OCI-LY7 (cell line): ENCODE results near the gene B3GNT2.

ENCODE experiments used
- CTCF ChIP-seq: fragments of 200-600 bp; sonication (generic); conservative IDR thresholded peaks from 2 replicates; pipeline ENCODE4 v1.5.1; 2014; ENCODE audit warnings: mild to moderate bottlenecking, antibody characterized with exemption, low read length, moderate library complexity, mixed read lengths
- EZH2phosphoT487 ChIP-seq: fragments of 200-600 bp; sonication (generic); IDR thresholded peaks from 2 replicates; pipeline ENCODE4 v1.6.1; 2018; ENCODE audit warnings: low read depth, borderline replicate concordance, mild to moderate bottlenecking, mixed run types, antibody characterized with exemption, low read length, moderate library complexity, mixed read lengths

DNA sequence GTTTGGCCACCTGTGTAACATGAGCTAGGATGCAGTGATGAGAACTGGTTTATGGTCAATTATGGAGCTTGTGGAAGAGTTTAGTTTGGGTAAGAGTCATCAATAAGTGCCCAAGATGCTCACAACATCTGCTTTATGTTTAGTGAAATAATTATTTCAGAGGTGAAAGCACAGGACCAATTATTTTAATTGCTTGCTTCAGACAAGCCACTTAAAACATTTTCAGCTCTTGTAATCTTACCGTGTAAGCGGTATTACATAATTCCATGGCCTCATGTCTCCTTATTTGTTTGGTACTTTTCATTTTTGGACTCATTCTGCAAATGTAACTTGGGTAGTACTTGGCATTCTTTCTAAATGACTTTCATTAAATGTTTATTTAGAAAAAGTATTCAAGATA is 5.4 kb downstream of the B3GNT2 start:
- TF ChIP-seq CTCF (no peak), EZH2phosphoT487 (no peak)
